Neural crest cell (in vitro differentiated cells): ENCODE data around the gene AMD1. TPM values are rescaled to one million over a fixed set of nuclear protein-coding genes. Genes with fewer than 3 reads are reported as not detected.

ENCODE experiments used
- DNase-seq: peaks from one replicate; pipeline ENCODE4 v3.0.0; 2021; ENCODE audit warnings: low read depth, mixed read lengths, low spot score
- H3K27ac Mint-ChIP-seq: one replicate; pipeline ENCODE4 v1.8.0; 2021; ENCODE audit warnings: mild to moderate bottlenecking, mixed read lengths; ENCODE audit not compliant: unreplicated experiment
- H3K27me3 Mint-ChIP-seq: 2 replicates; pipeline ENCODE4 v1.8.0; 2021; ENCODE audit warnings: low read depth, mild to moderate bottlenecking, mixed read lengths
- H3K36me3 Mint-ChIP-seq: 2 replicates; pipeline ENCODE4 v1.8.0; 2021; ENCODE audit warnings: low read depth, mild to moderate bottlenecking, mixed read lengths
- H3K4me1 Mint-ChIP-seq: 2 replicates; pipeline ENCODE4 v1.8.0; 2021; ENCODE audit warnings: mixed read lengths
- H3K4me3 Mint-ChIP-seq: one replicate; pipeline ENCODE4 v1.8.0; 2021; ENCODE audit warnings: mild to moderate bottlenecking, mixed read lengths
- H3K9me3 Mint-ChIP-seq: 2 replicates; pipeline ENCODE4 v1.8.0; 2021; ENCODE audit warnings: mixed read lengths
- total RNA-seq: library from RNA; stranded (reverse); gene quantifications from 2 replicates; pipeline ENCODE4 v1.2.1, GENCODE V29; 2021
- TF ChIP-seq, protein P1 (sequence below): fragments of 200-600 bp; sonication (generic); conservative IDR thresholded peaks from 2 replicates; pipeline ENCODE4 v1.5.0; 2021; ENCODE audit warnings: antibody characterized with exemption, mild to moderate bottlenecking

The AMD1 gene
- total RNA-seq, 1 donor from 2014 or later = 92.8 TPM

DNA sequence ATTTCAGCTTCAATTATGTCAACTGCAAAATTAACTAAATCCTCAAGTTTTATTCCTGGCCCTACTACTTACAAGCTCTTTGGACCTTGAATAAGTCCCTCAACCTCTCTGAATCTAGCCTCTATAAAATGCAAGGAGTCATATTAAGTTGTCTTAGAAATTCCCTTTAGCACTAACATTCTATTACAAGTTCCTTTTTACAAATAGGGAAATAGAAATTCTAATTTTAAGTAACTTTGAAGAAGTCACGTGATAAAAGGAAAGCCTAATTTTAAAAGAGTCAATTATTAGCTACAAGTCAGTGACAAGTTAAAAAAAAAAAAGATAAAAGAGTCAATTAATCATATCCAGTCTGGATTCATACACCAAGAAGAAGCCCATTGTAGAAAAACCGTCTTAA, 59.3 kb downstream of the AMD1 start:
- H3K4me3 Mint-ChIP-seq = no peak overlapping the region
- no peaks in the 10 kb centered on the region for H3K36me3 Mint-ChIP-seq
- H3K4me1 Mint-ChIP-seq = peaks cover 4% of the 10 kb centered on the region
- DNase-seq = no peak
- no peak overlapping the region for H3K27ac Mint-ChIP-seq
- no peaks in the 10 kb centered on the region for H3K9me3 Mint-ChIP-seq
- TF ChIP-seq, protein P1, sequence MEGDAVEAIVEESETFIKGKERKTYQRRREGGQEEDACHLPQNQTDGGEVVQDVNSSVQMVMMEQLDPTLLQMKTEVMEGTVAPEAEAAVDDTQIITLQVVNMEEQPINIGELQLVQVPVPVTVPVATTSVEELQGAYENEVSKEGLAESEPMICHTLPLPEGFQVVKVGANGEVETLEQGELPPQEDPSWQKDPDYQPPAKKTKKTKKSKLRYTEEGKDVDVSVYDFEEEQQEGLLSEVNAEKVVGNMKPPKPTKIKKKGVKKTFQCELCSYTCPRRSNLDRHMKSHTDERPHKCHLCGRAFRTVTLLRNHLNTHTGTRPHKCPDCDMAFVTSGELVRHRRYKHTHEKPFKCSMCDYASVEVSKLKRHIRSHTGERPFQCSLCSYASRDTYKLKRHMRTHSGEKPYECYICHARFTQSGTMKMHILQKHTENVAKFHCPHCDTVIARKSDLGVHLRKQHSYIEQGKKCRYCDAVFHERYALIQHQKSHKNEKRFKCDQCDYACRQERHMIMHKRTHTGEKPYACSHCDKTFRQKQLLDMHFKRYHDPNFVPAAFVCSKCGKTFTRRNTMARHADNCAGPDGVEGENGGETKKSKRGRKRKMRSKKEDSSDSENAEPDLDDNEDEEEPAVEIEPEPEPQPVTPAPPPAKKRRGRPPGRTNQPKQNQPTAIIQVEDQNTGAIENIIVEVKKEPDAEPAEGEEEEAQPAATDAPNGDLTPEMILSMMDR = no peak
- H3K27me3 Mint-ChIP-seq = no peaks in the 10 kb centered on the region

DNA sequence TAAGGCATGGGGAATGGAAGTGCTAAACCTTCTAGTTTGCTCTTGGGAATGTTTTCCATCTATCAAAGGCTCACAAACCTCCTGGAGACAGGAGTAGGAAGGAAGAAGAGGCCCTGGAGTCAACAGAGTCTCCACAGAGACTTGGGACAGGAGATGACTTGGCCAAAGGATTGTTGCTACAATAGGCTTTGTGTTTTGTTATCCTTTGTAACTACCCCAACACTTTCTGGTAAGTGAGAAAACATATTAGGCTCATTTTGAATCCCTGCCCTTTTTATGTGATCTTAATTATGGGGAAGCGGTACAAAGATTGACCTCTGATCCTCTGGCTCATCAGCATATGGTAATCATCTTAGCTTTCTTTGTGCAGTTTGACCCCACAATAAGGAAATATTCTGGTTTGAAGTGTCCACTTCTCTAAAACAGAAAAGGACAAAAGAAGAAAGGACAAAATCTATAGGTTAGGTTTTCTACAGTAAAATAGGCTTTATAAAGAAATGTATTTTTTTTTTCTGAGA, 59.9 kb downstream of the AMD1 start:
- TF ChIP-seq, protein P1 = no peak
- H3K27me3 Mint-ChIP-seq = no peaks in the 10 kb centered on the region
- H3K36me3 Mint-ChIP-seq = no peaks in the 10 kb centered on the region
- H3K9me3 Mint-ChIP-seq = no peaks in the 10 kb centered on the region
- H3K27ac Mint-ChIP-seq = no peak overlapping the region
- peaks cover 4% of the 10 kb centered on the region for H3K4me1 Mint-ChIP-seq
- no peak for DNase-seq
- no peak overlapping the region for H3K4me3 Mint-ChIP-seq

DNA sequence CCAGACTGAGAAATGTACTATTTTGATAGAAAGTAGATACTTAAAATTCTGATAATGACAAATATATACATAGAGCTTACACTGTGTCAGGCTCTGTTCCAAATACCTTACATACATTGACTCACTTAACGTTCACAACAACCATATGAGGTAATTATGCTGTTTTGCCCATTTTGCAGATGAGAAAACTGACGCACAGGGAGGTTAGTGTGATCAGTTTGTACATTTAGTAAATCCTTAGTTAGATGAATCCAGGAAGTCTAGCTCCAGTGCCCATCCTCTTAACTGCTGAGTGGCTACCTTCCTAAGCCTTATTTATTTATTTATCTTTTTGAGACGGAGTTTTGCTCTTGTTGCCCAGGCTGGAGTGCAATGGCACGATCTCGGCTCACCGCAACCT, 60.6 kb downstream of the AMD1 start:
- Mint-ChIP-seq H3K36me3 (no peaks in the 10 kb centered on the region), H3K4me1 (peaks cover 4% of the 10 kb centered on the region), H3K4me3 (no peak overlapping the region), H3K27me3 (no peaks in the 10 kb centered on the region), H3K9me3 (no peaks in the 10 kb centered on the region), H3K27ac (no peak overlapping the region)
- no peak for DNase-seq
- TF ChIP-seq, protein P1 = no peak

DNA sequence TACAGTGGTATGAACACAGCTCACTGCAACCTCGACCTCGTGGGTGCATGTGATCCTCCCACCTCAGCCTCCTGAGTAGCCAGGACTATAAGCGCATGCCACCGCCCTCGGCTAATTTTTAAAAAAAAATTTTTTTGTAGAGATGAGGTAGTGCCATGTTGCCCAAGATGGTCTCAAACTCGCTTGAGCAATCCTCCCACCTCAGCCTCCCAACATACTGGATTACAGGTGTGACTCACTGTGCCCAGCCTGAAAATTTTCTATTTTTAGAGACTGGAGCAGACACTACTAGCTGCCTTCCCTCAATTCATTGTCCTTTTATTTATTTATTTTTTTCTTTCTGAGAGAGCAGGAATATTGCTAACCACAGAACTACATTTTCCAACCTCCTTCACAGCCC, 63.6 kb downstream of the AMD1 start:
- Mint-ChIP-seq H3K4me3 (no peak overlapping the region), H3K9me3 (no peaks in the 10 kb centered on the region), H3K27ac (no peak overlapping the region), H3K36me3 (no peaks in the 10 kb centered on the region), H3K4me1 (no peaks in the 10 kb centered on the region), H3K27me3 (no peaks in the 10 kb centered on the region)
- TF ChIP-seq, protein P1 = no peak
- no peak for DNase-seq

DNA sequence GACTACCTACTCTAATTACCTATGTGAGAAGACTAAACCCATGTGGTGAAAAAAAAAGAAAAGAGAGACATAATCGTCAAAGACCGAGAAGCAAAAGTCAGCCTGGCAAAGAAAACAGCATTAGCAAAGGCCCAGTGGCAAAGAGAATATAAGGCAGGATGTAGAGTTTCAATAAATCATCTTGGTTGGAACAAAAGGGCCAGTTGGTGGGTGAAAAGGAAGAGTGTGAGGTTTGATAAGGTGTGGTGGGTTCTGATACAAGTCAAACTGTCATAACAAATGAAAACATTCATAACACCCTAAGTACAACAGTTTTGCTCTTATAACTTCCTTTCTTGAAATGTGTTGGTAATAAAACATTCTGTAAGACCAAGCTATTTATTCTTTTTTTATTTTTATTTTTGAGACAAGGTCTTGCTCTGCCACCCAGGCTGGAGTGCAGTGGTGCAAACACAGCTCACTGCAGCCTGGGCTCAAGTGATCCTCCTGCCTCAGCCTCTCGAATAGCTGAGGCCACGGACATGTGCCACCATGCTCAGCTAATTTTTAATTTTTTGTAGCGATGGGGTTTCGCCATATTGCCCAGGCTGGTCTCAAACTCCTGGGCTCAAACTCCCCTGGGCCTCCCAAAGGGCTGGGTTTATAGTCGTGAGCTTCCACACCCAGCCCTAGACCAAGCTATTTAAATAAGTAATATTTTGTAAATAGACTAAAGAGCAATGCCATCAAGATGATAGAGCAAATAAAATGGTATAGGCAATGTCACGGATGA, 65.0 kb downstream of the AMD1 start:
- DNase-seq = no peak
- Mint-ChIP-seq H3K4me1 (no peaks in the 10 kb centered on the region), H3K9me3 (no peaks in the 10 kb centered on the region), H3K27me3 (no peaks in the 10 kb centered on the region), H3K36me3 (no peaks in the 10 kb centered on the region), H3K4me3 (no peak overlapping the region), H3K27ac (no peak overlapping the region)
- TF ChIP-seq, protein P1 = no peak
